GM21447 (cell line): ENCODE results near the gene TNFAIP8L1.

Experiments
- ATAC-seq: cut with Tn5 transposase; IDR thresholded peaks from one replicate; pipeline ENCODE4 v1.9.1; 2021; ENCODE audit not compliant: unreplicated experiment

TNFAIP8L1 gene

GRCh38 chr19:4699826-4700692 lies 60.7 kb downstream of the TNFAIP8L1 start:
- ATAC-seq: no peak

- ATAC-seq: no peak
Observed at GRCh38 chr19:4700693-4700970, 61.3 kb downstream of the TNFAIP8L1 start.

- no peak for ATAC-seq
Observed at GRCh38 chr19:4701557-4701956, 62.2 kb downstream of the TNFAIP8L1 start.

- ATAC-seq: no peak
Observed at GRCh38 chr19:4702764-4703163, 63.4 kb downstream of the TNFAIP8L1 start.

GRCh38 chr19:4703671-4704316 lies 64.5 kb downstream of the TNFAIP8L1 start:
- ATAC-seq: no peak

GRCh38 chr19:4704317-4704673 lies 65.0 kb downstream of the TNFAIP8L1 start:
- no peak for ATAC-seq
